Measurements from ENCODE around the gene NEDD4L.

Gene NEDD4L

DNA sequence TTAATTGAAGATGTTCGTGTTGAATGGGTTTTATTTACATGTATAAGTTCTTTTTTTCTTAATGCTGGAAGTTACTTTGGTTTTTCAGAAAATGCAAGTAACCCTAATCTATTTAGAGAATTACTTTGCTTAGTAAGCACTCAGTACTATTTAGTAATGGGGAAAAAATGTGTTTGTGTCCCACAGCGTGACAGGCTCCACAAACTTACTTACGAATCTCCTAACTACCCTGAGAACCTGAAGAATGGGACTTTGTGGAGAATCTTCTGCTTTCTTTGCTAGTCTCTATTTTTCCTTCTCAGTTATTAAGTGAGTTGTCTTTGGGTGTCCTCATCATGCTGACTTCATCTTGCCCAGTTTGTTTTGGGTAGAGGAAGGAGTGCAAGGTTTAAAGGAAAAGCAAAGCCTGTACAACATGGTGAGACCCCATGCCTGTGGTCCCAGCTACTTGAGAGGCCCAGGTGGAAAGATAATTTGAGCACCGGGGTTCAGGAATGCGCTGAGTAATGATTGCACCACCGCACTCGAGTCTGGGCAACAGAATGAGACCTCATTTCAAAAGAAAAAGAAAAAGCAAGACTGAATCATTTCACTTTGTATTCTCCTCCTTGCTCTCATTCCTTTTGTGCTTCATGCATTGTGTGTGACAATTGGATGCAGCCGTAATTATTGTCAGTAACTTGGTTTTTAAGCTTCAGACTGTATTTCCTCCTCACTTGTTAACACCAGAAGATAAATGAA, 10.2 kb downstream of the NEDD4L start:
- DNase-seq, result no peak

- DNase-seq, result no peak
Observed at GRCh38 chr18:58055890-58056558, 12.0 kb downstream of the NEDD4L start.

- no peak for DNase-seq
Observed at GRCh38 chr18:58056852-58057251, 12.8 kb downstream of the NEDD4L start.

DNA sequence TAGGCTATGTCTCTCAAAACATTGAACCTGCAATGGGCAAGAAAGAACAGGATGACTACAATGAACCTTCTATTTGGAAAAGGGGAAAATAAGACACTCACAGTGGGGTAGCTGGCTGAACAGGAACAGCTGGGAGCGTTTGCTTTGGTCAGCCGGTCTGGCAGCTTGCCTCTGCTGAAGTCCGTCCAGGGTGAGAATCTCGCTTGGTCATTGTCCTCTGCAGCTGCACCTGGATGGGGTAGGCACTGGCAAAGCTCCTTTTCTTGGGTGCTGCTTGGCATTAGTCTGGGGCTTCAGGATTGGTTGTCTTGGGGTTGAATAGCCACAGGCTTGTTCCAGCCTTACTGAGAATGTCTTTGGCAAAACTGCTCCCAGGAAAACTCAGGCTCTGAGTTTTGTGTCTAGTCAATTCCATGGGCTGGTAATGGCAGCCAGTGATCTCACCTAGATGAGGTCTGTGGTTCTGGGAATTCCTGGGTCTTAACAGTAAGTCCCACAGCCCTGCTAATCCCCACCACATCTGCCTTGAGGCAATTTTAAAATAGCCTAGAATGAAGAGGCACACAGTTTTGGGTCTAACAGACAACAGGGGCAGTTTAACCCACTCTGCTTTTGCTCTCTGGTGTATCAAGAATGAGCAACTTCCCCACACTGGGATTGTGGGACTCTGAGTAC, 13.4 kb downstream of the NEDD4L start:
- DNase-seq, result no peak

DNA sequence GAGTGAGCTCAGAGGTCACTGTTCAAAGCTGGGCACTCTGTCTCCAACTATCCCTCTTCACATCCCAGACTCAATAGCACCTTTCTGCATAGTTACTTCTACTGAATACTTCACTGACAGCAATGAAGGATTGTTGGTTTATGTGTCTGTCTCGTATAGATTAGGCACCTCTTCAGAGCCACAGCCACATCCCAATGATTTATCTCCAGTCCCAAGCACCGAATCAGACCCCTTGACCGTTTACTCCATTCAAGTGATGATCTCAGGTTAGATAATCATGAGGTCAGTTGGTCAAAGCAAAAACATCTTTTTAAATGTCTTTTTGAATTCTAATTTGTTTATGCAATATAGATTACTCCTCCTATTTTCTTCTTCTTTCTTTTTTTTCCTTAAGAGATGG, 14.7 kb downstream of the NEDD4L start:
- no peak for DNase-seq

- DNase-seq, result no peak
Observed at GRCh38 chr18:58060254-58060653, 16.2 kb downstream of the NEDD4L start.

- DNase-seq, result no peak
Observed at GRCh38 chr18:58061349-58061748, 17.3 kb downstream of the NEDD4L start.

DNA sequence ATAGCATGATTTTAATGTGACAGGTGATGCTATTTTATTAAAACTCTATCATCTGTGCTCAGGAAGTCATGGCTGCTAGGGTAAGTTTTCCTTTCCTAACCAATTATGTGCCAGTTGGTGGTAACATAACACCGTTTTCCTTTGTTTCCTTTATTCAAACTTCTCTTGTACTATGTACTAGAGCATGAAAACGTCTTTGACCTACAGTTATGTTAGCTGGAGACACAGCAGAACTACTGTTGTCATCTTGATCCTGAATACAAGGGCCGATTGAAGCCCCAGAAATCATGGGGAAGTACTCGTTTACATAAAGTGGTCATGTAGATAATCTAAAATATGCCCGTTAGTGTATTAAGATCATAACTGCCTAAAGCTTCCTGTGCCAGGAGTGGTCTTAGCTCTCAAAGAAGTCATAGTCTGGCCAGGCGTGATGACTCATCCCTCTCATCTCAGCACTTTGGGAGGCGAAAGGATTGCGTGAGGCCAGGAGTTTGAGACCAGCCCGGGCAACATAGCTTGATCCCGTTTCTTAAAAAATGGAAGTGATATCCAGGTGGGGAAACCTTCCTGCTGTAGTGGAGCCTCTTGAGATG, 20.5 kb downstream of the NEDD4L start:
- no peak for DNase-seq

DNA sequence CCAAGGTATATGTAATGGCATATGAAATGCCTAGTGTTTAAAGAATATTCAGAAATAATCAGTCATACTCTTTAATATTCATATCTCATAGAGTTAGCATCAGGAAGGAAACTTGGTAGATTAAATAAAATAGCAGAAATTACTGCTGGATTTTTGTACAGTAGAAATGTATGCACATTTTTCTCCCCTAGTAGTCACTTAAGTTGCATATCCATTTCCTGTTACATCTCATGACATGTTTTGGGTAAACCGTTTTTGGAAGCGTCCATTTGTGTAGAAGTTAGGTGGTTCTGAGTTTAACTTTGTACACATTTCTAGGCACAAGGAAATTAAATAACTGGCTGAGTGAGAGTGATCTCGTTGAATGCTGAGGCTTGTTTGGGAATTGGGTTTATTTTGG, 21.9 kb downstream of the NEDD4L start:
- no peak for DNase-seq

- DNase-seq, result no peak
Observed at GRCh38 chr18:58067601-58068000, 23.6 kb downstream of the NEDD4L start.

DNA sequence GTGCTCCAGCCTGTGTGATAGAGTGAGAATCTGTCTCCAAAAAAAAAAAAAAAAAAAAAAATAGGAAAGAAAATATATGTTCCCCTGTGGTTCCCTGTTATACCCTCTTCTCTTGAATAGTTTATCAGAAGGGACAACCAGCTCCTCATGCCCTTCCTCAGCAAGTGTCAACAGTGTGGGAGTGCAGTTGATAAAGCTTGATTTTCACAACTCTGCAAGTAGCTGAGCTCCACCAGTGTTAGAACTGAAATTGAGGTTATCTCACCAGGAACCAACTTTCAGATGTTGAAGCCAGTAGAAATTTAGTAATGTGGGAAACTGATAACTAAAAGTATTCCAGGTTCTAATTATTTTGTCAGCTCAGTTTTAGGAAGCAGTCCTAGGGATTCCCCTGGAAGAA, 25.1 kb downstream of the NEDD4L start:
- DNase-seq, result no peak

GRCh38 chr18:58069721-58070292, 25.8 kb downstream of the NEDD4L start:
- DNase-seq, result no peak

DNA sequence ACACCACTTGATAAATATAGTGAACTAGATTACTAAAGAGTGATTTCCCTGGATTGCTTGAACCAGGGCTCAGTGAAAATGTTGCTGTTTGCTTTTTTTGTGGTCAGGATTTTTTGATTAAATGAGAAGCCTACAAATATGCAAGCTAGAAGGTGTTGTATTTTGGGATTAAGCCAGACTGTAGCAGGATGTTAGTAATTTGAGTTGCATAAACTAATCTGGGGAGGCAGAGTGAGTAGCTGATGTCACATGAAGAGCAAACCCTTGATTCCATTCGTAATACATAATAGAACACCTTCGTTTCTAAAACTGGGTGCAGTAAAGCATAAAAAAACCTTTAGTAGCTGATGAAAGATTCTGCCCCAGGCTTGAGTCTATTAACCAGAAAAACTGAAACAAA, 32.0 kb downstream of the NEDD4L start:
- DNase-seq, result no peak

GRCh38 chr18:58077329-58077728, 33.3 kb downstream of the NEDD4L start:
- DNase-seq, result no peak

- DNase-seq, result no peak
Observed at GRCh38 chr18:58078889-58079573, 35.0 kb downstream of the NEDD4L start.

DNA sequence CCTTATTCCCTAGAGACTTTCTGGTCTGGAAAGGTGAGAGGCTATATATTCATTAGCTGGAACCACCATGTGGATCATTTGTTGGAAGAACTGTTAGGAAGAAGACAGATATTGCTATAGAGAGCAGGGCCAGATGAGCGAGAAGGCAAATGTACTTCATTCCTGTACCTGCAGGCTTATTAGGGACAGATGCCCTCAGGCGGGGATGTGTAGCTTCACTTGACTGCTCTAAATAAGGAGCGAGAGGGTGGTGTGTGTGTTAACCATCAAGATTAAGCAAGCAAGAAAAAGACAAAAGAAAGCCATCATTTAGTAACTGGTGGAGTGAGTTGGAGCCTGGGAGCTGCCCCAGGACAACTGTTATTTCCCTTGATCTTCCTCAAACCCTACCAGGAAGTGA, 36.4 kb downstream of the NEDD4L start:
- no peak for DNase-seq

DNA sequence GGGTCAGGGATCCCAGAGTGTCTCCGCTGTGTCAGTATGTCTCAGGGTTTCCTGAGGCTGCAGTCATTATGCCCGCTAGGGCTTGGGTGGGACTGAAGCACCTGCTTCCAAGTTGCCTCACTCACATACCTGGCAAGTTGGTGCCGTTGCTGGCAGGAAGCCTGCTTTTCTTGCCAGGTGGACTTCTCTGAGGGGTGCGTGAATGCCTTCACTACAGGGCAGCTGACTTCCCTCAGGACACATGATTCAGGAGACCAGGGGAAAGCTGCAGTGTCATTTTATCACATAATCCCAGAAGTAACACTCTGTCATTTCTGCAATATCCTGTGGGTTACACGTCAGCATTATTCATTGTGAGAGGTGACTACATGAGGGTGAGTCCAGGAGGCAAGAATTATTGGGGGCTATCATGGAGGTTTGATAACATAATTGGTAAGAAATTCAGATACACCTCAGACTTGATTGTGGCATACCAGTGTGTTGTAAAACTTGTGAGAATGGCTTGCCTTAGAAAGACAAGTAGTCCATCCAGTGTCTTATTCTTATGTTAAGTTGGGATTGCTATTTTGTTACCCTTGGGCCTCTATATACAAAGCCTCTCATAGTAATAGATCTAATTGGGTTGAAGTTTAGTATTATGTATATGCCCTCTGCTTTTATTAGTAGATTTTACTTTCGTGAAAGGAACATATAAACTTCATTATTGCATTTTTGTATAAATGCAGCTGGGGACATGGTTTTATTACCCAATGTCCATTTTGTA, 44.1 kb downstream of the NEDD4L start:
- no peak for DNase-seq

DNA sequence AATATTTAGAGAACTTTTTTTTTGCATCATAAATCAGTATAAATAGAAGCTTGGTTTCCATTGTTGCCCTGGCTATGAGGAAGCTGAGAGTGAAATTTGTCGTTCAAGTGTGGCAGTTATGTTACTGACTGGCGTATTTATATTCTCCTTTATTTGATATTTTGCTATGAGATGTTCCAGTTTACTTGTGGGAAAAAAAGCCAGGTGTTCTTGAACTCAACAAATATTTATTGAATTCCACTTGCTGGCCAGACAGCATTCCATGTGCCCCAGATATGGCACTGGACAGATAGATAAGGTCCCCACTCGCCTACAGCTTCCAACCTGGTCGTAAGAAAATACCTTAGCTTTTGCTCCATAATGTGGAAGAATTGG, 44.7 kb downstream of the NEDD4L start:
- no peak for DNase-seq

GRCh38 chr18:58091099-58091611, 47.1 kb downstream of the NEDD4L start:
- DNase-seq, result no peak

GRCh38 chr18:58093311-58093803, 49.3 kb downstream of the NEDD4L start:
- DNase-seq, result no peak

DNA sequence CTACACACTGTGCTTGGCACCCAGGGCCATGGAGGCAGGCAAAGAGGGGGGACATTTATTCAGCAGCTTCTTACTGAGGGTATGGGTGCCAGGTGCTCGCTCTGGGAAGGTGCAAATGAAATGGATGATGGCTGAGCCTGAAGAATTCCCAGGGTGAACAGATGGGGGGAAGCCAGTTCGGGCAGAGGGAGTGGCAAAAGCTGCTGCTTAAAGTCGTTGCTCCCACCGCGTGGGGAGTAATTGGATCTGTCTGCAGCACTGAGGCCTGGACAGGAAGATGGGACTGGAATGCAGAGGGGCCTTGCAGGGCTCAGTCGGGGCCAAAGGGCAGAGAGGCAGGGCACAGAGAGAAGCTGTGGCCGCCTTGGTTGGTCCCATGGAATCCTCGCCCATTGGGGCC, 51.2 kb downstream of the NEDD4L start:
- DNase-seq, result no peak

DNA sequence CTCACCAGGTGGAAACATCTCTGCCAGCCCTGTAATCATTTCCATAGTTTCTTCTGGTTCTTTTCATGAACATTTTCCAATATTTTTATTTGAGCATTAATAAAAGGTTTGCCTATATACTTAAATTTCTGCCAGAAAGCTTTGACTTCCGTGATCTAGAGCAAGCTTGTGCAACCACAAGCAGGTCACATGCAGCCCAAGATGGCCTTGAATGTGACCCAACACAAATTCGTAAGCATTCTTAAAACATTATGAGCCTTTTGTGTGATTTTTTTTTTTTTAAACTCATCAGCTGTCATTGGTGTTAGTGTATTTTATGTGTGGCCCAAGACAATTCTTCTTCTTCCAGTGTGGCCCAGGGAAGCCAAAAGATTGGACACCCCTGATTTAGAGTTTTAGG, 51.6 kb downstream of the NEDD4L start:
- DNase-seq, result no peak
